MM.1S (cell line): Measurements from ENCODE around the gene TXNRD1.

Experiments used
- DNase-seq: peaks from one replicate; pipeline ENCODE4 v3.0.0-alpha.2; 2015
- H2AFZ ChIP-seq: fragments of 300-600 bp; sonication (generic); 2 replicates; pipeline ENCODE4 v1.6.0; 2016; ENCODE audit warnings: antibody characterized with exemption, low read length
- H3F3A ChIP-seq: fragments of 300-600 bp; sonication (generic); 2 replicates; pipeline ENCODE4 v1.6.1; 2016; ENCODE audit warnings: mild to moderate bottlenecking, antibody characterized with exemption, low read length, moderate library complexity, mixed read lengths; ENCODE audit not compliant: insufficient read depth
- H3K27ac ChIP-seq: fragments of 300-600 bp; sonication (generic); 2 replicates; pipeline ENCODE4 v1.5.1; 2016; ENCODE audit warnings: mild to moderate bottlenecking, low read length
- H3K27me3 ChIP-seq: fragments of 300-600 bp; sonication (generic); replicated peaks from 2 replicates; pipeline ENCODE4 v1.6.0; 2016; ENCODE audit warnings: low read length; ENCODE audit not compliant: insufficient read depth
- H3K36me3 ChIP-seq: fragments of 300-600 bp; sonication (generic); replicated peaks from 2 replicates; pipeline ENCODE4 v1.6.1; 2016; ENCODE audit warnings: mild to moderate bottlenecking, low read length, mixed read lengths; ENCODE audit not compliant: insufficient read depth
- H3K4me1 ChIP-seq: fragments of 300-600 bp; sonication (generic); 2 replicates; pipeline ENCODE4 v1.6.1; 2016; ENCODE audit warnings: low read length, mixed read lengths
- H3K4me2 ChIP-seq: fragments of 300-600 bp; sonication (generic); 2 replicates; pipeline ENCODE4 v1.6.0; 2016; ENCODE audit warnings: low read depth, low read length
- H3K4me3 ChIP-seq: fragments of 300-600 bp; sonication (generic); 2 replicates; pipeline ENCODE4 v1.5.1; 2016; ENCODE audit warnings: low read length, mixed read lengths
- H3K79me2 ChIP-seq: fragments of 300-600 bp; sonication (generic); 2 replicates; pipeline ENCODE4 v1.6.1; 2016; ENCODE audit warnings: mixed run types, low read length, mixed read lengths
- H3K9ac ChIP-seq: fragments of 300-600 bp; sonication (generic); 2 replicates; pipeline ENCODE4 v1.6.1; 2016; ENCODE audit warnings: low read length, mixed read lengths
- H3K9me2 ChIP-seq: fragments of 300-600 bp; sonication (generic); replicated peaks from 2 replicates; pipeline ENCODE4 v1.6.1; 2016; ENCODE audit warnings: mild to moderate bottlenecking, low read length, mixed read lengths; ENCODE audit not compliant: insufficient read depth
- H3K9me3 ChIP-seq: fragments of 300-600 bp; sonication (generic); replicated peaks from 2 replicates; pipeline ENCODE4 v1.6.1; 2016; ENCODE audit warnings: mild to moderate bottlenecking, low read length, mixed read lengths; ENCODE audit not compliant: insufficient read depth
- H4K20me1 ChIP-seq: fragments of 300-600 bp; sonication (generic); 2 replicates; pipeline ENCODE4 v1.6.1; 2016; ENCODE audit warnings: mild to moderate bottlenecking, low read length, moderate library complexity, mixed read lengths; ENCODE audit not compliant: insufficient read depth
- CTCF ChIP-seq: fragments of 300-600 bp; sonication (generic); IDR thresholded peaks from 2 replicates; pipeline ENCODE4 v1.5.1; 2016; ENCODE audit warnings: antibody characterized with exemption, low read length, mixed read lengths
- EZH2 ChIP-seq: fragments of 300-600 bp; sonication (generic); optimal IDR thresholded peaks from 2 replicates; pipeline ENCODE3; 2017; ENCODE audit warnings: low read depth, mild to moderate bottlenecking, antibody characterized with exemption, low read length, mixed read lengths
- EZH2phosphoT487 ChIP-seq: fragments of 300-600 bp; sonication (generic); IDR thresholded peaks from 2 replicates; pipeline ENCODE4 v1.6.1; 2018; ENCODE audit warnings: antibody characterized with exemption, low read length

Gene TXNRD1

GRCh38 chr12:104201238-104202001 is 14.2 kb upstream of the TXNRD1 start:
- H3K27ac ChIP-seq, result no peak overlapping the region
- no peaks in the 10 kb centered on the region for H3K9me3 ChIP-seq
- no peak overlapping the region for H3K9ac ChIP-seq
- peak; percentile 46 for DNase-seq
- H3K27me3 ChIP-seq, result no peaks in the 10 kb centered on the region
- no peak overlapping the region for H2AFZ ChIP-seq
- H3K4me3 ChIP-seq, result no peak overlapping the region
- H3F3A ChIP-seq, result no peaks in the 10 kb centered on the region
- no peak overlapping the region for H3K4me2 ChIP-seq
- TF ChIP-seq EZH2 (no peak), CTCF (peak; percentile 91), EZH2phosphoT487 (no peak)
- H3K36me3 ChIP-seq, result no peaks in the 10 kb centered on the region
- H4K20me1 ChIP-seq, result no peaks in the 10 kb centered on the region
- no peaks in the 10 kb centered on the region for H3K79me2 ChIP-seq
- H3K9me2 ChIP-seq, result no peaks in the 10 kb centered on the region
- H3K4me1 ChIP-seq, result no peaks in the 10 kb centered on the region

- Histone ChIP-seq H3K27me3 (no peaks in the 10 kb centered on the region), H2AFZ (no peak overlapping the region), H3K79me2 (no peaks in the 10 kb centered on the region), H3K27ac (no peak overlapping the region), H3K4me1 (no peaks in the 10 kb centered on the region), H3K36me3 (no peaks in the 10 kb centered on the region), H3K9me3 (no peaks in the 10 kb centered on the region), H3K9me2 (no peaks in the 10 kb centered on the region), H3K4me2 (no peak overlapping the region), H3F3A (no peaks in the 10 kb centered on the region), H3K9ac (no peak overlapping the region), H4K20me1 (no peaks in the 10 kb centered on the region), H3K4me3 (no peak overlapping the region)
- no peak for DNase-seq
- TF ChIP-seq EZH2phosphoT487 (no peak), EZH2 (no peak), CTCF (no peak)
These were observed 10.7 kb upstream of the TXNRD1 start for GRCh38 chr12:104204690-104205480.

GRCh38 chr12:104207416-104208205 is 8.0 kb upstream of the TXNRD1 start:
- Histone ChIP-seq H3K9me2 (no peaks in the 10 kb centered on the region), H2AFZ (no peak overlapping the region), H3K9me3 (no peaks in the 10 kb centered on the region), H3F3A (no peaks in the 10 kb centered on the region), H3K4me2 (no peak overlapping the region), H3K4me1 (no peaks in the 10 kb centered on the region), H4K20me1 (no peaks in the 10 kb centered on the region), H3K79me2 (no peaks in the 10 kb centered on the region), H3K9ac (no peak overlapping the region), H3K36me3 (no peaks in the 10 kb centered on the region), H3K4me3 (no peak overlapping the region), H3K27ac (no peak overlapping the region), H3K27me3 (no peaks in the 10 kb centered on the region)
- DNase-seq, result no peak
- TF ChIP-seq EZH2phosphoT487 (no peak), EZH2 (no peak), CTCF (no peak)
